Activated T-helper 1 cell treated with anti-CD3 and anti-CD28 coated beads, Interleukin-12 subunit alpha, Interleukin-12 subunit beta, Interleukin-2, Interleukin-4 antibody, amounts not matched to agents 30 ng/mL and 10 ng/mL and 1 ng/mL, durations not matched to agents 14 hours and 24 hours and 36 hours (primary cell): ENCODE results near the gene ENO1. TPM values are rescaled to one million over a fixed set of nuclear protein-coding genes. Genes with fewer than 3 reads are reported as not detected.
"Not testable (repeated sequence)": the region's sequence is repeated elsewhere in the genome, so short reads cannot be mapped to it uniquely, and the experiment has no call there.

ENCODE experiments used
- DNase-seq: peaks from one replicate; pipeline ENCODE4 v3.0.0; 2021; ENCODE audit warnings: low spot score
- H3K27ac Mint-ChIP-seq: one replicate; pipeline ENCODE4 v1.8.0; 2021; ENCODE audit warnings: mild to moderate bottlenecking, mixed read lengths
- H3K27me3 Mint-ChIP-seq: one replicate; pipeline ENCODE4 v1.8.0; 2022; ENCODE audit warnings: mild to moderate bottlenecking, moderate library complexity, mixed read lengths; ENCODE audit not compliant: insufficient read depth
- H3K36me3 Mint-ChIP-seq: one replicate; pipeline ENCODE4 v1.8.0; 2021; ENCODE audit warnings: low read depth, mixed read lengths
- H3K4me1 Mint-ChIP-seq: one replicate; pipeline ENCODE4 v1.8.0; 2021; ENCODE audit warnings: low read depth, mixed read lengths
- H3K4me3 Mint-ChIP-seq: one replicate; pipeline ENCODE4 v1.8.0; 2021; ENCODE audit warnings: mild to moderate bottlenecking, moderate library complexity, mixed read lengths
- H3K9me3 Mint-ChIP-seq: one replicate; pipeline ENCODE4 v1.8.0; 2021; ENCODE audit warnings: mixed read lengths
- intact Hi-C: fragments of 100-400 bp; cut with micrococcal nuclease; formaldehyde crosslinking; loops from one replicate; pipeline ENCODE4 v1.15.1; 2024
- total RNA-seq: library from RNA; stranded (reverse); gene quantifications from 2 replicates; pipeline ENCODE4 v1.2.3, GENCODE V29; 2022

Gene ENO1
- total RNA-seq, 1 donor from 2014 or later, result 3,370 TPM

- no peaks in the 10 kb centered on the region for H3K36me3 Mint-ChIP-seq
- H3K9me3 Mint-ChIP-seq, result no peaks in the 10 kb centered on the region
- H3K4me1 Mint-ChIP-seq, result peaks cover 11% of the 10 kb centered on the region
- DNase-seq, result no peak
- no peak overlapping the region for H3K4me3 Mint-ChIP-seq
- H3K27ac Mint-ChIP-seq, result no peak overlapping the region
- no peaks in the 10 kb centered on the region for H3K27me3 Mint-ChIP-seq
- intact Hi-C loops, result no loop called here
Measured at GRCh38 chr1:8889925-8890785, 11.7 kb upstream of the ENO1 start.

GRCh38 chr1:8889103-8889846 is 10.8 kb upstream of the ENO1 start:
- H3K4me1 Mint-ChIP-seq, result peaks cover 10% of the 10 kb centered on the region
- no peak for DNase-seq
- H3K27ac Mint-ChIP-seq, result no peak overlapping the region
- no peak overlapping the region for H3K4me3 Mint-ChIP-seq
- no peaks in the 10 kb centered on the region for H3K36me3 Mint-ChIP-seq
- H3K27me3 Mint-ChIP-seq, result no peaks in the 10 kb centered on the region
- intact Hi-C loops, result no loop called here
- H3K9me3 Mint-ChIP-seq, result no peaks in the 10 kb centered on the region

- H3K27ac Mint-ChIP-seq, result no peak overlapping the region
- no peaks in the 10 kb centered on the region for H3K36me3 Mint-ChIP-seq
- H3K4me3 Mint-ChIP-seq, result no peak overlapping the region
- H3K9me3 Mint-ChIP-seq, result no peaks in the 10 kb centered on the region
- no peak for DNase-seq
- H3K4me1 Mint-ChIP-seq, result peaks cover 3% of the 10 kb centered on the region
- no peaks in the 10 kb centered on the region for H3K27me3 Mint-ChIP-seq
- intact Hi-C loops, result no loop called here
Measured at GRCh38 chr1:8886589-8886988, 8.1 kb upstream of the ENO1 start.

- H3K4me1 Mint-ChIP-seq, DNase-seq, H3K36me3 Mint-ChIP-seq, H3K9me3 Mint-ChIP-seq, H3K4me3 Mint-ChIP-seq, H3K27me3 Mint-ChIP-seq, intact Hi-C loops, H3K27ac Mint-ChIP-seq: not testable (repeated sequence)
Measured at GRCh38 chr1:8886031-8886524, 7.6 kb upstream of the ENO1 start.

GRCh38 chr1:8884105-8884504 is 5.6 kb upstream of the ENO1 start:
- H3K27ac Mint-ChIP-seq, DNase-seq, H3K9me3 Mint-ChIP-seq, H3K4me3 Mint-ChIP-seq, H3K27me3 Mint-ChIP-seq, H3K36me3 Mint-ChIP-seq, intact Hi-C loops: not testable (repeated sequence)
- peaks cover 18% of the 10 kb centered on the region for H3K4me1 Mint-ChIP-seq

- intact Hi-C loops, result no loop called here
- H3K27me3 Mint-ChIP-seq, result no peaks in the 10 kb centered on the region
- no peak overlapping the region for H3K27ac Mint-ChIP-seq
- no peak overlapping the region for H3K4me3 Mint-ChIP-seq
- peaks cover 18% of the 10 kb centered on the region for H3K4me1 Mint-ChIP-seq
- H3K36me3 Mint-ChIP-seq, result peaks cover 2% of the 10 kb centered on the region
- DNase-seq, result no peak
- H3K9me3 Mint-ChIP-seq, result no peaks in the 10 kb centered on the region
Measured at GRCh38 chr1:8883491-8883890, 5.0 kb upstream of the ENO1 start.

- H3K36me3 Mint-ChIP-seq, result peaks cover 28% of the 10 kb centered on the region
- peak; percentile 53 for DNase-seq
- H3K9me3 Mint-ChIP-seq, result no peaks in the 10 kb centered on the region
- intact Hi-C loops, result loop anchor here (1.0 to 5.0 kb wide), 7 partner anchors 20 to 125 kb away; partner anchors contain the start of gene RERE
- peak overlapping the region; percentile 99 for H3K27ac Mint-ChIP-seq
- peak overlapping the region; percentile 88 for H3K4me3 Mint-ChIP-seq
- H3K4me1 Mint-ChIP-seq, result peaks cover 32% of the 10 kb centered on the region
- peaks cover 2% of the 10 kb centered on the region for H3K27me3 Mint-ChIP-seq
Measured at GRCh38 chr1:8879922-8880676, 1.6 kb upstream of the ENO1 start.

- Mint-ChIP-seq H3K36me3 (peaks cover 34% of the 10 kb centered on the region), H3K4me3 (peak overlapping the region; percentile 88), H3K4me1 (peaks cover 37% of the 10 kb centered on the region), H3K27me3 (peaks cover 2% of the 10 kb centered on the region), H3K9me3 (no peaks in the 10 kb centered on the region), H3K27ac (peak overlapping the region; percentile 99)
- DNase-seq, result no peak
- intact Hi-C loops, result loop anchor here (1.0 to 5.0 kb wide), 4 partner anchors 62 to 126 kb away; partner anchors contain the start of gene RERE
Measured at GRCh38 chr1:8879464-8879921, 1.0 kb upstream of the ENO1 start.

GRCh38 chr1:8878698-8879463 is 395 bp upstream of the ENO1 start:
- Mint-ChIP-seq H3K27me3 (peaks cover 2% of the 10 kb centered on the region), H3K9me3 (no peaks in the 10 kb centered on the region), H3K36me3 (peaks cover 40% of the 10 kb centered on the region)

GRCh38 chr1:8876087-8876486 is 2.4 kb downstream of the ENO1 start:
- intact Hi-C loops, result loop anchor here (5.0 kb wide), 1 partner anchor 59 kb away; the partner anchor contains the start of gene RERE

More at GRCh38 chr1:8878698-8879463, 395 bp upstream of the ENO1 start:
- H3K4me1 Mint-ChIP-seq, result peaks cover 41% of the 10 kb centered on the region
- peak overlapping the region; percentile 99 for H3K4me3 Mint-ChIP-seq
- intact Hi-C loops, result loop anchor here (1.0 to 5.0 kb wide), 5 partner anchors 62 to 275 kb away; partner anchors contain the start of gene RERE
- H3K27ac Mint-ChIP-seq, result peak overlapping the region; percentile 99
- DNase-seq, result peak; percentile 99

GRCh38 chr1:8875216-8875861 is 3.1 kb downstream of the ENO1 start:
- intact Hi-C loops, result loop anchor here (5.0 kb wide), 1 partner anchor 58 kb away; the partner anchor contains the start of gene RERE
- peaks cover 71% of the 10 kb centered on the region for H3K4me1 Mint-ChIP-seq
- H3K9me3 Mint-ChIP-seq, result no peaks in the 10 kb centered on the region
- peaks cover 72% of the 10 kb centered on the region for H3K36me3 Mint-ChIP-seq
- H3K27ac Mint-ChIP-seq, result peak overlapping the region; percentile 100
- DNase-seq, result no peak
- H3K27me3 Mint-ChIP-seq, result peaks cover 2% of the 10 kb centered on the region
- peak overlapping the region; percentile 99 for H3K4me3 Mint-ChIP-seq

More at GRCh38 chr1:8876087-8876486, 2.4 kb downstream of the ENO1 start:
- DNase-seq, result no peak
- Mint-ChIP-seq H3K36me3 (peaks cover 67% of the 10 kb centered on the region), H3K4me3 (peak overlapping the region; percentile 99), H3K9me3 (no peaks in the 10 kb centered on the region), H3K27ac (peak overlapping the region; percentile 100), H3K4me1 (peaks cover 69% of the 10 kb centered on the region), H3K27me3 (peaks cover 2% of the 10 kb centered on the region)
